ENCODE data around the gene ANKUB1.
"Not testable (repeated sequence)": the region's sequence is repeated elsewhere in the genome, so short reads cannot be mapped to it uniquely, and the experiment has no call there.

ANKUB1 gene

DNA sequence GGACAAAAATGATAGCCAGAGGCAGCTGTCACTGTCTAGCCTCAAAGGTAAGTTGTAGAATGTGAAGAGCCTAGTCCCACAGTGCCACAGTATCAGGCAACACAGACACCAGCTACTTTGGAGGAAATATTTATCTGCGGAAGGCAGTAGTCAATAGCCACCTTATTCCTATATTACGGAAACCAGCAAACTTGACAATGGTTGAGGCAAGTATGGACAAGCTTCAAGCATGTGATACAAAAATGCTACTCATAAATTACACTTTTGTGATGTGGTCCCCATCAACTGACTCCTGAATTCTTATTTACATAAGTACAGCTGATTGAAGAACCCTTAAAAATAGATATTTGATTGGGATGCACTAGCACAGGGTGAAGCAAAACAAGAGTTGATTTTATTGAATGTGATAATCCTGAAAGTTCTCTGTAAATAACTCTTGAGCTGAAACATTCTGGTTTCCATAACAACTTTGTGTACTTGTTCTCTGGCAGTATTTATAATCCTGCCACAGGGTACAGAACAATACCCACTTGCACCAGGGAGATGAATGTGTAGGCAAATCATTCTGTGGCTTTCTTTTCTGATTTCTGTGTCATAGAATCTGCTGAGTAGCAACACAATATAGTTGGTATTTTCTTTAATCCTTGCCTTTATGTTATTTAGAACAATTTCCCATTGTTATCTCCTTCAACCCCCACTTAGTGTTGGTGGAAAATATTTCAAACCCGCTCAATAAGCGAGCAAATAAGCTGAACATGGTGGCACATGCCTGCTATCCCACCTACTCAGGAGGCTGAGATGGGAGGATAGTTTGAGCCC is at the start of gene ANKUB1:
ANKUB1 (minus strand) TSS at position 103 of the 819 bp plus-strand sequence. CDS start 188 bp downstream, outside the sequence.
- no peak within 1 kb of the TSS for H3K4me3 ChIP-seq
- H3K27ac ChIP-seq, result no peak within 1 kb of the TSS

DNA sequence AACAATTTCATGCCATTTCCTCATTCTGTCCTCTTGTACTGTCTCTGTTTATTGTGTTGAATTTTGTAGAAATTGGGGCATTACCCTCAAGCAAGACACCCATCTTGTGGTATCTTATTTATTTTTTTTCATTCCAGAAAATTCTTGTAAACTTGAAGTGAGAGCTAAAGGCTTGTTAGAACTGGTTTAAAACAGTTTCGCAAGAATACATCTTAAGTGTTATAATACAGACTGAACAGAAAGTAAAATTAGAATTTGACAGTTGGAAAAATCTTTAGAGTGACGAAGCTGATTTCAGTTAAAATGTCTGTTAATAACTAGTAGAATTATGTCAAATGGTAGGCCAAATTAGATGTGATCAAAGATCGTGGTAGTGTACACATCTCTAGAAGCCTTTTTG is 47.5 kb upstream of the ANKUB1 start:
- H3K4me3 ChIP-seq, result no peak overlapping the region
- no peak overlapping the region for H3K27ac ChIP-seq

- H3K27ac ChIP-seq, H3K4me3 ChIP-seq: not testable (repeated sequence)
These were observed 47.1 kb upstream of the ANKUB1 start for GRCh38 chr3:149839469-149839868.

DNA sequence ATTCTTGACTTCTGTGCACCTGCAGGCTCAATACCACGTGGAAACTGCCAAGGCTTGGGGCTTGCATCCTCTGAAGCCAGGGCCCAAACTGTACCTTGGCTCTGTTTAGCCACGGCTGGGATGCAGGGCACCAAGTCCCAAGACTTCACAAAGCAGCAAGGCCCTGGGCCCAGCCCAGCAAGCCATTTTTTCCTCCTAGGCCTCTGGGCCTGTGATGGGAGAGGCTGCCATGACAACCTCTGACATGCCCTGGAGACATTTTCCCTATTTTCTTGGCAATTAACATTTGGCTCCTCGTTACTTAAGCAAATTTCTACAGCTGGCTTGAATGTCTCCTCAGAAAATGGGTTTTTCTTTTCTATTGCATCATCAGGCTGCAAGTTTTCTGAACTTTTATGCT is 46.1 kb upstream of the ANKUB1 start:
- H3K27ac ChIP-seq, H3K4me3 ChIP-seq: not testable (repeated sequence)

GRCh38 chr3:149833241-149833640 is 40.9 kb upstream of the ANKUB1 start:
- Histone ChIP-seq H3K4me3 (no peak overlapping the region), H3K27ac (no peak overlapping the region)

DNA sequence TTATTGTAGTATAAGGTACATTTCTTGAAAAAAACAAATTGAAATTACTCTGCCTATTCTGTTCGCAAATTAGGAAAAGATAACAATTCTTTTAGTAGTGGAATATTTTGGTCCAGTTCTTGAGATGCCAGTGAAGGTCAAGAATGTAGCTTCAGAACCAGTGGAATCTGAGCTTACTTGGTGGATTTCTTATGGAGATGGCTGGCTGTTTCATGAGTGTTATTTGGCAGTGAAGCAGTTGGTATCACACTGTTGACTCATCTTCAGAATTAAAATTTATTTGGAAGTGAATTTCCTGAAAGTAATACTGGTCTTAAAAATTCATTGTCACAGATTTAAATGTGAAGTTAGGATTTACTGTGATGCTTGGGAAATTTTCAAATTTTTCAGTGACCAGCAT is 39.7 kb upstream of the ANKUB1 start:
- no peak overlapping the region for H3K27ac ChIP-seq
- H3K4me3 ChIP-seq, result no peak overlapping the region

- Histone ChIP-seq H3K4me3 (no peak overlapping the region), H3K27ac (no peak overlapping the region)
These were observed 39.0 kb upstream of the ANKUB1 start for GRCh38 chr3:149831321-149831720.

DNA sequence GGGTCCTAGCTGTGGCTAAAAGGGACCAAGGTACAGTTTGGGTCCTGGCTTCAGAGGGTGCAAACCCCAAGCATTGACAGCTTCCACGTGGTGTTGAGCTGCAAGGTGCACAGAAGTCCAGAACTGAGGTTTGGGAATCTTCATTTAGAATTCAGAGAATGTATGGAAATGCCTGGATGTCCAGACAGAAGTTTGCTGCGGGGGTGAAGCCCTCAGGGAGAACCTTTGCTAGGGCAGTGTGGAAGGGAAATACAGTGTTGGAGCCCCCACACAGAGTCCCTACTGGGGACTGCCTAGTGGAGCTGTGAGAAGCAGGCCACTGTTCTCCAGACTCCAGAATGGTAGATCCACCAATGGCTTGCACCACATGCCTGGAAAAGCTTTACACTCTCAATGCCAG is 38.5 kb upstream of the ANKUB1 start:
- Histone ChIP-seq H3K4me3 (no peak overlapping the region), H3K27ac (no peak overlapping the region)

DNA sequence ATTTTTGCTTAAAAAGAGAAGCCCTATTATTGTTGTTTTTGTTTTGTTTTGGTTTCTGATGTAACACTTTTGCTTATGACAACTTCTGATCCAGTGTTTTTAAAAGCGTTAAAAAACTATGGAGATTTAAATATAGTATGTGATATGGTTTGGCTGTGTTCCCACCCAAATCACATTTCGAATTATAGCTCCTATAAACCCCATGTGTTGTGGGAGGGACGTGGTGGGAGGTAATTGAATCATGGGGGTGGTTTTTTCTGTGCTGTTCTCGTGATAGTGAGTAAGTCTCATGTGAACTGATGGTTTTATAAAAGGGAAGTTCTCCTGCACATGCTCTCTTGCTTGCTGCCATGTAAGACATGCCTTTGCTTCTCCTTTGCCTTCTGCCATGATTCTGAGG is 37.3 kb upstream of the ANKUB1 start:
- not testable (repeated sequence) for H3K4me3 ChIP-seq, H3K27ac ChIP-seq

DNA sequence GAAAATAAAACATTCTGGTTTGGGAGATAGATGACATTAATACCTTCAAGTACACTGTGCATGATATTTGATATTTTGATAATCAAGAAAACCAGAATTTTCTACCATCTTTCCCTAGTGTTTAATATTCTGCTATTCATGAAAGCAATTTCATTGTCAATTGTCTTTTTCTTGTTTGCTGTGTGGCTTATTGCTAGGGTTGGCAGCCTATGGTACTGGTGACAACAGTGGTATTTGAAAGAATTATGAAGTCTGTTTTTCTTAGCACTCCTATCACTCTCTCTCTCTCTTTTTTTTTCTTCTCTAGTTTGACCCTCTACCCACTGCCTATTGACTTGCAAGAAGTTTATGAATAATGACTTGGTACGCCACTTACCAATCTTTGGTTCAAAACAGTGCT is 36.0 kb upstream of the ANKUB1 start:
- Histone ChIP-seq H3K4me3 (no peak overlapping the region), H3K27ac (no peak overlapping the region)

DNA sequence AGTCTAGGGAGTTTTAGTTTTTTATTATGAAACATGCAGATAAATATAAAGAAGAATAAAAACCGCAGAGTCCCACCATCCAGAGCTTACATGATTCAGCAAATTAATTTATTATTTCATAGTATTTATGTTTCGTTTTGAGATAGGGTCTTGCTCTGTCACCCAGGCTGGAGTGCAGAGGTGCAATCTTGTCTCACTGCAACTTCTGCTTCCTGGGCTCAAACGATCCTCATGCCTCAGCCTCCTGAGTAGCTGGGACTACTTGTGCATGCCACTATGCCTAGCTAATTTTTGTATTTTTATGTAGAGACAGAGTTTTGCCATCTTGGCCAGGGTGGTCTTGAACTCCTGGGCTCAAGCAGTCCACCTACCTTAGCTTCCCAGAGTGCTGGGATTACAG is 34.3 kb upstream of the ANKUB1 start:
- H3K27ac ChIP-seq, result no peak overlapping the region
- H3K4me3 ChIP-seq, result no peak overlapping the region

DNA sequence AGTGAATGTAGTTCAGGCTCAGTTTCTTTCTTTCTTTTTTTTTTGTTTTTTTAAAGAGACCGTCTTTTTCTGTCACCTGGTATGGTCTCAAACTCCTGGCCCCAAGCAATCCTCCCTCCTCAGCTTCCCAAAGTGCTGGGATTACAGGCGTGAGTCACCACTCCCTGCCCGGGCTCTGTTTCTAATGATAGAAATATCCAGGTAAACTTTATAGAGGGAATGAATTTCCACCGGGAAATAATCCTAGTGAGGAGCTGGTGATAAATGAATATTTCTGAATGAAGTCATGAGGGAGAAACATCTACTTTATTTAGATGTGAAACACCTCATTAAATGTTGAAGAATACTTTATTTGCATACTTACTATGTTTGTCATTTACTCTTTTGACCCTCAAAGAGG is 27.8 kb upstream of the ANKUB1 start:
- Histone ChIP-seq H3K27ac (no peak overlapping the region), H3K4me3 (no peak overlapping the region)

DNA sequence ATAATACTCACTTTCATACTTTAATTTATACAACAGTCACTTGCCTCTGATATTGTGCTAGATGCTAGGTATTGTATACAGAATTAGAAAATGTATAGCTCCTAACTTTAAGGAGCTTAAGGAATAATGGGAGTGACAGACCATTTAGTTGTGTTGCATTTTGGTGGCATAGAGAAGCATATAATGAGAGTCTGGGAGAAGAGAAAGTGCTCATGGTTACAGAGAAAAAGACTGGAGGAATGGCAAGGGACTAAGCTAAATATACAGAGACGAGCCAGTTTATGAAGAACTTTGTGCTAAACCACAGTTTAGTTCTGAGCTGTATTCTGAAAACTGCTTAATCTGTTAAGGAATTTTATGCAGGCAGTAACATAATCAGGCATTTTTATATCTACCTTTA is 27.1 kb upstream of the ANKUB1 start:
- Histone ChIP-seq H3K4me3 (no peak overlapping the region), H3K27ac (no peak overlapping the region)

- Histone ChIP-seq H3K27ac (peak overlapping the region in 9 of 21 experiments; percentile 0 to 61 (median 17)), H3K4me3 (no peak overlapping the region)
These were observed 24.6 kb upstream of the ANKUB1 start for GRCh38 chr3:149816986-149817385.

DNA sequence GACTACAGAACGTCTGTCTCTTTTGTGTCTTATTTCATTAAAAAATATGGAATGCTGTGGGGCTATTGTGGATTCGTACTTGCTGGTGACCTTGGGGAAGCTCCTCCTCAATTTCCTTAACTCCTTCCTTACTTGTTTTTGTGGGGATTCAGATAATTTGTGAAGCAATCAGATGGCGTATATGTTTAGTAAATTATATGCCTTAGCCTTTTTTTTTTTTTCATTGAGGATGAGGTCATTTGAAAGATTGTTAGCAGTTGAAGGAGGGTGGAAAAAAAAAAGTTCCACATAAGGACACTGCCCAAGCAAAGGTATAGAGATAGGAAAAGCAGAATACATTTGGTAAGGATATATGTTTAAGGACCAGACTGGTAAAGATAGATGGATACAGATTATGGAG is 24.0 kb upstream of the ANKUB1 start:
- Histone ChIP-seq H3K27ac (peak overlapping the region in 11 of 21 experiments; percentile 0 to 100 (median 32)), H3K4me3 (no peak overlapping the region)

DNA sequence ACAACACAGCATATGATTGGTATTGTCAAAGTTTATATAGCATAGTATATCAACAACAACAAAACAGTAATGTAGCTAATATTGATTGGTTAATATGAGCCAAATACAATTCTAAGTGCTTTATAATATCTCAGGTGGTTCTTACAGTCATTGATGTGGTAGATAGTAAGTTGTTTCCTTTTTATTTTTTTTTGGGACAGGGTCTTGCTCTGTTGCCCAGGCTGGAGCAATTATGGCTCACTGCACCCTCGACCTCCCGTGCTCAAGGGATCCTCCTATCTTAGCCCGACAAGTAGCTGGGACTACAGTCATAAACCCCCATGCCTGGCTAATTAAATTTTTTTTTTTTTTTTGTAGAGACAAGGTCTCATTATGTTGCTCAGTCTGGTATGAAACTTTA is 23.4 kb upstream of the ANKUB1 start:
- H3K27ac ChIP-seq, result peak overlapping the region in 9 of 21 experiments; percentile 0 to 100 (median 32)
- no peak overlapping the region for H3K4me3 ChIP-seq

- Histone ChIP-seq H3K27ac (peak overlapping the region in 5 of 21 experiments; percentile 4 to 100 (median 40)), H3K4me3 (peak overlapping the region in 1 of 7 experiments; percentile 86)
These were observed 23.0 kb upstream of the ANKUB1 start for GRCh38 chr3:149815321-149815720.

DNA sequence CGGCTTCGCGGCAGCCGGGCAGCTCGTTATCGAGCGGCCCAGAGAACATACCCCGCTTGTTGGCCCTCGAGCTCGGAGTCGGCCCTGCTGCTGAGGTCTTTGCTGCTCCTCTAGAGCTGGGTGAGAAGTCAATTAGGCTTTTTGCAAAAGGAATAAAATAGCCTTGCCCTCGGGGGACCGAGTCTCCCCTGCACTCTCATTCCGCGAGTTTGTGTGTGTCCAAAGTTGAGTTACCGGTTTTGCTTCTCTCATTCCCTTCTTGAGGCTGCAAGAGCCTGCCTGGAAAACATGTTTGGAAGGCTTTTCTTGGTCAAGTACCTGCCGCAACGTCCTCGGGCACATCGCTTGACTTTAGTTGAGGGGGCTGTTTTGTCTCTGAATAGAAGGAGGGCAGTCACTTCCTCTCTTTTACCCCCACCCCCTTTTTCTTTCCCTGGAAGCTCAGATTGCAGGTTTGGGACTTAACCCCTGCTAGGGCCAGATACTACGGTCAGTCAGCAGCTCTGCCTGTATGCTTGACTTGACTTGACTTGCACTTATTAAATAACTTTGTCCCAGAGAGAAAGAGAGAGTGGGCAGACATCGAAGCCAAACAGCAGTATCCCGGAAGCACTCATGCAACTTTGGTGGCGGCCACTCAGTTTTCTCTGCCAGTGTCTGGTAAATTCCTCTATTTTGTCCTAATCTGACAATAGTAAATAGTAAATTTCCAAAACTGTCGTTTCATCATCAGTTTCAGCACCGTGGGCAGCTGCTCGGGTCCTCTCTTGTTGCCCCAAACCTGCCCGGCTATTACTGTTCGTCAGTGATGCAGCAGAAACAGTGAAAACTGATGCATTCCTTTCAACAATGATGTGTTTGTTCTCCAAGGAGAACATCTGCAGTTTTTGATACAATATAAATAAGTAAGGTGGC is 21.3 kb upstream of the ANKUB1 start:
- H3K4me3 ChIP-seq, result peak overlapping the region; percentile 48 to 88 (median 77)
- peak overlapping the region; percentile 88 to 100 (median 98) for H3K27ac ChIP-seq

- peak within 1 kb of the TSS; percentile 88 to 100 (median 98) for H3K27ac ChIP-seq
- H3K4me3 ChIP-seq, result peak within 1 kb of the TSS; percentile 48 to 88 (median 77)
These were observed 20.4 kb upstream of the ANKUB1 start, which contains the start of gene RNF13 for GRCh38 chr3:149812606-149813366. Gene RNF13 (plus strand): TSS chr3:149813215. CDS start chr3:149846027, 32,812 bp downstream.

DNA sequence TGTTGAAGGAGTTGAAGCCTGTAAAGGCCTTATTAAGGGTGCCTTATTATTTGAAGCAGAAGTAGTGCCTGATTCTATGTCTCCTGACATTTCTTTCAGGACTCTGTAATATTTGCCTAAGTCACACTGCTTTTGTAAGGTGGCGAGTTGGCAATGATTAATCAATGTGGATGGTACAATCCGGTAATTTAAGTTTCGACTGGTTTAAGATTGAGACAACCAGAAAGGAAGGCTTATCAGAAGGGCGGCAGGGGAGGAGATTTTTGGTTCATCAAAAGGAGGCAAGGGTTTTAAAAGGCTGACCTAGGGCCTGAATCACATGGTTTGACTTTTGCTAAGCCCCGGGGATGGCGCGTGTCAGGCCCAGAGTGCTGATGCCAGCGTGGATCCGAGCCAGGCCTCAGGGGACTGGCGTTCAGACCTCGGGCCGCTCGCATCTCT is 19.8 kb upstream of the ANKUB1 start:
- H3K4me3 ChIP-seq, result peak overlapping the region; percentile 48 to 88 (median 77)

More for the DNA sequence above, 19.8 kb upstream of the ANKUB1 start:
- peak overlapping the region; percentile 88 to 100 (median 98) for H3K27ac ChIP-seq
